Measurements from ENCODE around the gene LBHD1. TPM values are rescaled to one million over a fixed set of nuclear protein-coding genes. Genes with fewer than 3 reads are reported as not detected.
A peak's percentile ranks its signal among the peaks of the same experiment; 100 is the strongest.

Gene LBHD1
- total and polyA plus RNA-seq, 2 of the 13 experiments (the other 11 are each of a cell fraction or from before 2014, with no cell fraction given), result 3.2 to 3.7 TPM

- TF ChIP-seq ZNF276 (CRISPR knock-in tag; IDR thresholded peaks at IDR 0.05; ENCODE audit: low read depth) (no peak), MIER2 (CRISPR knock-in tag; IDR thresholded peaks at IDR 0.05) (no peak), FOSL1 (CRISPR knock-in tag; IDR thresholded peaks at IDR 0.05; ENCODE audit: borderline replicate concordance) (no peak), ZNF546 (CRISPR knock-in tag; conservative IDR thresholded peaks at IDR 0.05) (0 out of 2 replicates have a peak, but pooled peaks have one; percentile 50), ZNF281 (CRISPR knock-in tag; IDR thresholded peaks at IDR 0.05; ENCODE audit: borderline replicate concordance) (no peak), ZMYM2 (CRISPR knock-in tag; IDR thresholded peaks at IDR 0.05) (no peak), CREB1 (IDR thresholded peaks at IDR 0.05) (peak; percentile 17; the same call in 1 of the 2 replicates), CREB1 (CRISPR knock-in tag; IDR thresholded peaks at IDR 0.05) (no peak), AHDC1 (CRISPR knock-in tag; IDR thresholded peaks at IDR 0.05; ENCODE audit: borderline replicate concordance) (0 out of 2 replicates have a peak, but pooled peaks have one; percentile 11), SKIL (CRISPR knock-in tag; IDR thresholded peaks at IDR 0.05; ENCODE audit: borderline replicate concordance) (no peak), NR3C1 (CRISPR knock-in tag; IDR thresholded peaks at IDR 0.05) (no peak), ZNF124 (CRISPR knock-in tag; IDR thresholded peaks at IDR 0.05) (no peak), ZNF878 (CRISPR knock-in tag; IDR thresholded peaks at IDR 0.05) (peak; percentile 72; the same call in 1 of the 2 replicates), MAFG (CRISPR knock-in tag; IDR thresholded peaks at IDR 0.05) (no peak), ZNF382 (CRISPR knock-in tag; IDR thresholded peaks at IDR 0.05; ENCODE audit: borderline replicate concordance) (no peak), FOXM1 (CRISPR knock-in tag; IDR thresholded peaks at IDR 0.05) (no peak)
Measured at GRCh38 chr11:62678770-62679696, 7.0 kb upstream of the LBHD1 start, which contains the start of gene UBXN1 (continued).

Data from HepG2 (cell line).